ENCODE measurements around the gene CENPH. TPM values are rescaled to one million over a fixed set of nuclear protein-coding genes. Genes with fewer than 3 reads are reported as not detected.
"Not testable (repeated sequence)": the region's sequence is repeated elsewhere in the genome, so short reads cannot be mapped to it uniquely, and the experiment has no call there.

Gene CENPH
- total RNA-seq, 2 experiments from 2014 or later, result 96.0 to 98.3 TPM

DNA sequence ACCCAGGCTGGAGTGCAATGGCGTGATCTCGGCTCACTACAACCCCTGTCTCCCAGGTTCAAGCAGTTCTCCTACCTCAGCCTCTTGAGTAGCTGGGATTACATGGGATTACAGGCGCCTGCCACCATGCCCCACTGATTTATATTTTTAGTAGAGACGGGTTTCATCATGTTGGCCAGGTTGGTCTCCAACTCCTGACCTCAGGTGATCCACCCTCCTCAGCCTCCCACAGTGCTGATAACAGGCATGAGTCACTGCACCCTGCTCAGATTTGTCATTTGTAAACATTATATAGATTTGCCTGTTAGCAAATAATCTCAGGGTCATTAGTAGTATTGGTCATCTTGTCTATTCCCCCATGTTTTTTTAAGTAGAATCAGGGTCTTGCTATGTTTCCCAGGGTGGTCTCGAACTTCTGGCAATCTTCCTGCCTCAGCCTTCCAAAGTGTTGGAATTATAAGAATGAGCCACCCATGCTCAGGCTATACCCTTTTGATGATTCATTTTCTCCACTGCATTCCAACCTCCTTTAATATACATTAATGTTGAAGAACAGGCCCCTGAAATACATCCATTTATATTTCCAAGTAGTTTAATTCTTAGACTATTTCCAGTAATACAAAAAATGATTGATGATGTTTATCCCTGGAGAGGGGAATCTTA is 17.3 kb downstream of the CENPH start:
- Mint-ChIP-seq H3K9me3 (ENCODE audit: low read depth) (no peaks in the 10 kb centered on the region), H3K4me1 (no peaks in the 10 kb centered on the region), H3K4me3 (no peak overlapping the region), H3K36me3 (ENCODE audit: low read depth) (peaks cover 32% of the 10 kb centered on the region), H3K27ac (no peak overlapping the region), H3K27me3 (no peaks in the 10 kb centered on the region)
- DNase-seq, result no peak
- no peak for ATAC-seq
- intact Hi-C loops (cut with DNase I, micrococcal nuclease), result no loop called here
- ChIA-PET CTCF (no interaction called here), POLR2A (no interaction called here)

DNA sequence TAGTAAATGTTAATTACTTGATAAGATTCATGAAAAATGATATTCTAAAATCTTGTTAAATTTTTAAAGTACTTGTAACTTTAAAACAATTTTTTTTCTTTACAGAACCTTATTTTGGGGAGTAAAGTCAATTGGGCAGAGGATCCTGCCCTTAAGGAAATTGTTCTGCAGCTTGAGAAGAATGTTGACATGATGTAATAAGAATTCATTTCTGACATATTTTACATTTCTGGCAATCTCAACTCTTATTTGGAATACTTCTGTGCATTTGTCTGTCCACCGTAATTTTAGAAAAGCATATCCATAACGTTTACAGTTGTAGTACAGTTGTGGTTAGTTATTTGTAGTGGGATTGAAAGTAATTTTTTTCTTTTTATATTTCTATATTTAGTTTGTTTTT is 20.2 kb downstream of the CENPH start:
- ATAC-seq, result no peak
- Mint-ChIP-seq H3K4me3 (no peak overlapping the region), H3K9me3 (ENCODE audit: low read depth) (no peaks in the 10 kb centered on the region), H3K4me1 (no peaks in the 10 kb centered on the region), H3K27me3 (no peaks in the 10 kb centered on the region), H3K27ac (no peak overlapping the region), H3K36me3 (ENCODE audit: low read depth) (peaks cover 24% of the 10 kb centered on the region)
- ChIA-PET POLR2A (no interaction called here), CTCF (no interaction called here)
- intact Hi-C loops (cut with DNase I, micrococcal nuclease), result no loop called here
- no peak for DNase-seq

DNA sequence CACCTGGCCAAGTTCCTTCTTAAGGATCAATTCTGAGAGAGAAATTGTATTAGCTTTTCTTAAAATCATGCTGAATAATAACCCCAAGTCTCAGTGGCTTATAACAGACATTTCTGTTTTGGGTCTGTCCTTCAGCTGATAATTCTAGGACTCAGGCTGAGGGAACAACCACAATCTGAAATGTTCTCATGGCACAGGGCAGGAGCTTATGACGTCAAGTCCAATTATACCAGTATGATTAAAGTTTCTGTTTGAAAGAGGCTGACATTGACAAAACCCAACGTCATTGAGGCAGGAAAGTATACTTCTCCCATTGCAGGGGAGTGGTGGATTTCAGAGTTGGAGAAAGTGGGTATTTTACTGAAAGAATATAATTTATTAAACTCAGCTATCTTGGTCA is 21.8 kb downstream of the CENPH start:
- H3K4me3 Mint-ChIP-seq, result no peak overlapping the region
- H3K36me3 Mint-ChIP-seq (ENCODE audit: low read depth), result peaks cover 22% of the 10 kb centered on the region
- no peak overlapping the region for H3K27ac Mint-ChIP-seq
- H3K4me1 Mint-ChIP-seq, result peaks cover 2% of the 10 kb centered on the region
- CTCF ChIA-PET, result interaction anchor here (1.2 to 1.4 kb wide), 2 partner anchors 11 to 14 kb away, joined by 4 read pairs; no protein-coding TSS in a partner anchor
- H3K9me3 Mint-ChIP-seq (ENCODE audit: low read depth), result no peaks in the 10 kb centered on the region
- POLR2A ChIA-PET, result interaction anchor here (0.9 kb wide), 1 partner anchor 11 kb away, joined by 4 read pairs; no protein-coding TSS in a partner anchor
- intact Hi-C loops (cut with DNase I, micrococcal nuclease), result no loop called here
- ATAC-seq (no peak), DNase-seq (no peak)
- H3K27me3 Mint-ChIP-seq, result no peaks in the 10 kb centered on the region

DNA sequence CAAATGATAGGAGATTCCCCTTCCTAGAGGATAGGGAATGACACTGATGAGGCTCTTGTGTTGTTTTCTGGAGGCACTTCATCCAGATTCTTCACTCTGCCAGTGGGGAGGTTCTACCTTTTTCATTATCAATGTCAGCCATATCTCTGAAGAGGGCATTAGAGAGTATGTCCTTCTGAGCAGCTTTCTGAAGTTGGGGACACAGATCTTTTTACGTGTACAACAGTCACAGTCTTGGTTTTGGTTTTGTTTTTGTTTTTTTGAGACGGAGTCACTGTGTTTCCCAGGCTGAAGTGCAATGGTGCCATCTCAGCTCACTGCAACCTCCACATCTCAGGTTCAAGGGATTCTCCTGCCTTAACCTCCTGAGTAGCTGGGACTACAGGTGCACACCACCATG is 22.6 kb downstream of the CENPH start:
- no peak for DNase-seq
- ATAC-seq, result no peak

DNA sequence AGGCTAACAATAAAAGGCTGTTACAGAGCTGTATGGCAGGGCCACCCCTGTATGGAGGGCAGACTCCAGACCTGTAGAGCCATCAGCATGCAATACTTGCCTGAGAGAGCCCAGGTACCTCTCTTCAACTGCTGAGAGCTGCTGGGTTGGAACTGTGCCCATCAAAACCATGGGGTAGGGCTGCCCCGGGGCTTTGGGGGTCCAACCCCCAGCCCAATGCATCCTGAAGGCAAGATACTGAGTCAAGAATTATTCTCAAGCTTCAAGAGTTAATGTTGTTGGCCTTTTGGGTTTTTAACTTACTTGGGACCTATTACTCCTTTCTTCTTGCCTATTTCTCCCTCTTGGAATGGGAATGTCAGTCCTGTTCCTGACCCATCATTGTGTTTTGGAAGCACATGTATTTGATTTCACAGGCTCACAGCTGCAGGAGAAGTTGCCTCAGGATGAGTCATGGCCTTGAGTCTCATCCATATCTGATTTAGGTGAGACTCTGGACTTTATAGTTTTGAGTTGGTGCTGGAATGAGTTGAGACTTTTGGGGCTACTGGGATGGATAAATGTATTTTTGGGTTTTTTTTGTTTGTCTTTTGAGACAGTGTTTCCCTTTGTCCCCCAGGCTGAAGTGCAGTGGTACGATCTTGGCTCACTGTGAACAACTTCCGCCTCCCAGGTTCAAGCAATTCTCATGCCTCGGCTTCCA is 24.3 kb downstream of the CENPH start:
- H3K27me3 Mint-ChIP-seq, result no peaks in the 10 kb centered on the region
- H3K27ac Mint-ChIP-seq, result no peak overlapping the region
- ChIA-PET CTCF (interaction anchor here (1.2 kb wide), 1 partner anchor 24 kb away, joined by 4 read pairs; no protein-coding TSS in a partner anchor), POLR2A (no interaction called here)
- DNase-seq (no peak), ATAC-seq (no peak)
- H3K4me1 Mint-ChIP-seq, result peaks cover 11% of the 10 kb centered on the region
- H3K36me3 Mint-ChIP-seq (ENCODE audit: low read depth), result peaks cover 13% of the 10 kb centered on the region
- no peak overlapping the region for H3K4me3 Mint-ChIP-seq
- intact Hi-C loops (cut with DNase I, micrococcal nuclease), result no loop called here
- H3K9me3 Mint-ChIP-seq (ENCODE audit: low read depth), result no peaks in the 10 kb centered on the region

More for the DNA sequence above, 22.6 kb downstream of the CENPH start:
- intact Hi-C loops (cut with DNase I, micrococcal nuclease), result no loop called here
- H3K9me3 Mint-ChIP-seq (ENCODE audit: low read depth), result no peaks in the 10 kb centered on the region
- no peak overlapping the region for H3K27ac Mint-ChIP-seq
- ChIA-PET CTCF (interaction anchor here (1.4 kb wide), 1 partner anchor 12 kb away, joined by 4 read pairs; no protein-coding TSS in a partner anchor), POLR2A (no interaction called here)
- no peaks in the 10 kb centered on the region for H3K27me3 Mint-ChIP-seq
- peaks cover 17% of the 10 kb centered on the region for H3K36me3 Mint-ChIP-seq (ENCODE audit: low read depth)
- peaks cover 5% of the 10 kb centered on the region for H3K4me1 Mint-ChIP-seq
- no peak overlapping the region for H3K4me3 Mint-ChIP-seq

DNA sequence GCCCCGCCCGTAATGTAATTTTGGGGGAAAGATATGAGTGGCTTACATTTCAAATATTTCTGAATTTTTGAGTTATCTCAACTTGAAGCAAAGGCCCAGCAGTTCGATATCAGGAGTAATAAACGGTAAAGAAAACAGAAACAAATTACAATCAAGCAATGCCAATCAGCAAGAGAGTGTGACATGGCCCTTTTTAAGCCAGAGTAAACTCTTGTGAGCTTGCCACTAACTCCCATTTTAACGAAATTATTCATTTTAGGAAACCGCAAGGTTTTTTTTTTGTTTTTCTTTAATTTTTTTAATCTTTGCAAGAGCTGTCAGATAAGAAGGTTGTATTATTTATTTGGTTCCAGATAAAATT is 27.7 kb downstream of the CENPH start:
- CTCF ChIA-PET, result no interaction called here
- Mint-ChIP-seq H3K9me3 (ENCODE audit: low read depth) (no peaks in the 10 kb centered on the region), H3K27ac (peak overlapping the region; percentile 95), H3K4me3 (peak overlapping the region; percentile 91), H3K36me3 (ENCODE audit: low read depth) (peaks cover 11% of the 10 kb centered on the region), H3K4me1 (peaks cover 18% of the 10 kb centered on the region), H3K27me3 (no peaks in the 10 kb centered on the region)
- no peak for DNase-seq
- intact Hi-C loops (cut with DNase I, micrococcal nuclease), result loop anchor here (1.0 kb wide), 6 partner anchors 17 to 152 kb away; partner anchors contain the start of genes CDK7 (in 2 of the 2), CENPH (in 2 of the 2), AK6 (in 1 of the 2) and CCDC125 (in 1 of the 2)
- POLR2A ChIA-PET, result interaction anchor here (0.6 to 1.2 kb wide), 6 partner anchors 18 to 124 kb away, joined by 3 to 6 read pairs (median 4); partner anchors contain the start of genes CDK7, CENPH and SLC30A5
- ATAC-seq, result no peak

DNA sequence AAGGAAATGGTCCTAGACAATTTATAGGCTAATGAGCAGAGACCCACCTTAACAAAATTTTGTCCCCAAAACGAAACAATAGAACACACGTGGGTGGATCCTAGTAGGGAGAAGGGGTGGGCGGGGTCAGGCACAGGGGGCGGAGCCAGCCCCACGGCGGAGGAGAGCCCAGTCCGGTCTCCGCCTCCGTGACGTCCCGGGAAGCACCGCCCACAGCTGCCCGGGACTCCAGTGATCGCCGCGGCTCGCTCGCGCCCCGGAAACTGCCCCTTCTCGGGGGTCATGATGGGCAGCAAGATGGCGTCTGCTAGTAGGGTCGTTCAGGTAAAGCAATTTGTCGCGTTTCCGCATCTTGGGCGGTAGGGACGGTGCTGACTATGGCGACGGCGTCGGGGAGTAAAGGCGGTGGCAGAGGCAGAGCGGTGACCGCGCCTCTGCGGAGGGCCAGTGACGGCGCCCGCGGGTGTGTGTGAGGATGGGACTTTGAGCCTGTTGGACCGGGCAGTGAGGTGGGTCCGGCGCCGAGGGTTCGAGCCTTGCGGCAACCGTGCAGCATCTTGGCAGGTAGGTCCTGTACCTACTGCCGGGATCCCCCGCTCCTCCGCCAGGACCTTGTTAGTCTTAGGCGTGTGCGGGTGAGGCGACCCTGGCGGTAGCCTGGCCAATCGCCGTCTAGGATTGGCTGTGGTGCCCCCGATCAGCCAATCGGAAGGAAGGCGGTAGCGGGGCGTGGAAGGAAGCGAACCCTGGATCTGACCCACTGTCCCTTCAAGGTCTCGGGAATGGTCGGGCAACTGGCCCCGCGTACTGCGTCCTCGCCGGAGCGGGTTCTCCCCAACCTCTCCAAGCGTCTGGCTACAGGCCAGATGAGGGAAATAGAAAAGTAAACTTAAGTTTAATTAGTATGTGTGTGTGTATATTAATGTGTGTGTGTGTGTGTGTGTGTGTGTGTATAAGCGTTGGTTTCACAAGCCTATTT is 28.5 kb downstream of the CENPH start:
- Mint-ChIP-seq H3K9me3 (ENCODE audit: low read depth) (no peaks in the 10 kb centered on the region), H3K27me3 (no peaks in the 10 kb centered on the region), H3K4me1 (peaks cover 18% of the 10 kb centered on the region), H3K4me3 (peak overlapping the region; percentile 91), H3K36me3 (ENCODE audit: low read depth) (peaks cover 11% of the 10 kb centered on the region), H3K27ac (peak overlapping the region; percentile 95)
- peak; percentile 97 for DNase-seq
- intact Hi-C loops (cut with DNase I, micrococcal nuclease), result loop anchor here (1.0 kb wide), 6 partner anchors 16 to 151 kb away; partner anchors contain the start of genes CDK7 (in 2 of the 2), CENPH (in 2 of the 2), AK6 (in 1 of the 2) and CCDC125 (in 1 of the 2)
- CTCF ChIA-PET, result interaction anchor here (1.0 kb wide), 1 partner anchor 16 kb away, joined by 5 read pairs; the partner anchor contains the start of gene CDK7
- peak; percentile 93 for ATAC-seq
- POLR2A ChIA-PET, result interaction anchor here (0.6 to 1.2 kb wide), 7 partner anchors 16 to 124 kb away, joined by 3 to 6 read pairs (median 4); partner anchors contain the start of genes CDK7, CENPH and SLC30A5

DNA sequence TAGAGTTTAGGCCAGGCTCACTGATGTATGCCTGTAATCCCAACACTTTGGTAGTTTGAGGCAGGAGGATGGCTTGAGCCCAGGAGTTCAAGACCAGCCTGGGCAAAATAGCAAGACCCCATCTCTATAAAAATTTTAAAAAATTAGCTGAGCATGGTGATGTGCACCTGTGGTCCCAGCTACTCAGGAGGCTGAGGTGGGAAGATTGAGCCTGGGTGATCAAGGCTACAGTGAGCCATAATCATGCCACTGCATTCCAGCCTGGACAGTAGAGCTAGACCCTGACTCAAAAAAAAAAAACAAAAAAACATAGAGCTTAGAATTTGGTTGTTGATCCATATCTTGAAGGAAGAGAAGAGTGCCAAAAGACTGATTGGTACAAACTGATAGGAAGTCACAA is 30.6 kb downstream of the CENPH start:
- CTCF ChIA-PET, result no interaction called here
- Mint-ChIP-seq H3K9me3 (ENCODE audit: low read depth) (no peaks in the 10 kb centered on the region), H3K4me3 (no peak overlapping the region)

DNA sequence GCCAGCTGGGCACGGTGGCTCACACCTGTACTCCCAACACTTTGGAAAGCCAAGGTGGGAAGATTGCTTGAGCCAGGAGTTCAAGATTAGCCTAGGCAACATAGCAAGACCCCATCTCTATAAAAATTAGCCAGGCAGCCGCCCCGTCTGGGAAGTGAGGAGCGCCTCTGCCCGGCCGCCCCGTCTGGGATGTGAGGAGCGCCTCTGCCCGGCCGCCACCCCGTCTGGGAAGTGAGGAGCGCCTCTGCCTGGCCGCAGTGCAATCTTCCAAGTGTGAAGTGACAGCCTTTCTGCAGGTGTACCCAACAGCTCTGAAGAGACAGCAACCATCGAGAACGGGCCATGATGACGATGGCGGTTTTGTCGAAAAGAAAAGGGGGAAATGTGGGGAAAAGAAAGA is 31.0 kb downstream of the CENPH start:
- peaks cover 18% of the 10 kb centered on the region for H3K4me1 Mint-ChIP-seq
- H3K4me3 Mint-ChIP-seq; H3K36me3 Mint-ChIP-seq (ENCODE audit: low read depth); CTCF ChIA-PET; ATAC-seq; intact Hi-C loops (cut with DNase I, micrococcal nuclease); H3K9me3 Mint-ChIP-seq (ENCODE audit: low read depth); POLR2A ChIA-PET; H3K27ac Mint-ChIP-seq; DNase-seq; H3K27me3 Mint-ChIP-seq: not testable (repeated sequence)

More for the DNA sequence above, 30.6 kb downstream of the CENPH start:
- no peak overlapping the region for H3K27ac Mint-ChIP-seq
- peaks cover 18% of the 10 kb centered on the region for H3K4me1 Mint-ChIP-seq
- no peaks in the 10 kb centered on the region for H3K27me3 Mint-ChIP-seq
- intact Hi-C loops (cut with DNase I, micrococcal nuclease), result no loop called here
- ATAC-seq (no peak), DNase-seq (no peak)
- peaks cover 5% of the 10 kb centered on the region for H3K36me3 Mint-ChIP-seq (ENCODE audit: low read depth)
- POLR2A ChIA-PET, result no interaction called here

DNA sequence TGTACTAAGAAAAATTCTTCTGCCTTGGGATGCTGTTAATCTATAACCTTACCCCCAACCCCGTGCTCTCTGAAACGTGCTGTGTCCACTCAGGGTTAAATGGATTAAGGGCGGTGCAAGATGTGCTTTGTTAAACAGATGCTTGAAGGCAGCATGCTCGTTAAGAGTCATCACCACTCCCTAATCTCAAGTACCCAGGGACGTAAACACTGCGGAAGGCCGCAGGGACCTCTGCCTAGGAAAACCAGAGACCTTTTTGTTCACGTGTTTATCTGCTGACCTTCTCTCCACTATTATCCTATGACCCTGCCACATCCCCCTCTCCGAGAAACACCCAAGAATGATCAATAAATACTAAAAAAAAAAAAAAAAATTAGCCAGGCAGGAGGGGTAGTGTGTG is 31.4 kb downstream of the CENPH start:
- H3K27me3 Mint-ChIP-seq; DNase-seq; intact Hi-C loops (cut with DNase I, micrococcal nuclease); H3K36me3 Mint-ChIP-seq (ENCODE audit: low read depth); CTCF ChIA-PET; H3K4me3 Mint-ChIP-seq; ATAC-seq; H3K27ac Mint-ChIP-seq; POLR2A ChIA-PET; H3K9me3 Mint-ChIP-seq (ENCODE audit: low read depth): not testable (repeated sequence)
- peaks cover 18% of the 10 kb centered on the region for H3K4me1 Mint-ChIP-seq

DNA sequence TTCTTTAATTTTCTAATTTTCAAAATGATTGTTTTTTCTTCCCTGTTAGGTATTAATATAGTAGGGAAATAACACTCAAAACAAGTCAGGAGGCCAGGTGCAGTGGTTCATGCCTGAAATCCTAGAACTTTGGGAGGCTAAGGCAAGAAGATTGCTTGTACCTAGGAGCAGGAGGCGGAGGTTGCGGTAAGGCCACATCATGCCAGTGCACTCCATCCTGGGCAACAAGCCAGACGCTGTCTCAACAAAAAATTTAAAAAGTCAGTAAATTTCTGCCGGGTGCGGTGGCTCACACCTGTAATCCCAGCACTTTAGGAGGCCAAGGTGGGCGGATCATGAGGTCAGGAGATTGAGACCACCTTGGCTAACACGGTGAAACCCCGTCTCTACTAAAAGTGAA is 35.1 kb downstream of the CENPH start:
- no peaks in the 10 kb centered on the region for H3K27me3 Mint-ChIP-seq
- ChIA-PET POLR2A (no interaction called here), CTCF (no interaction called here)
- no peak overlapping the region for H3K4me3 Mint-ChIP-seq
- peaks cover 4% of the 10 kb centered on the region for H3K36me3 Mint-ChIP-seq (ENCODE audit: low read depth)
- DNase-seq, result no peak
- no peaks in the 10 kb centered on the region for H3K9me3 Mint-ChIP-seq (ENCODE audit: low read depth)
- no peaks in the 10 kb centered on the region for H3K4me1 Mint-ChIP-seq
- no peak overlapping the region for H3K27ac Mint-ChIP-seq
- intact Hi-C loops (cut with DNase I, micrococcal nuclease), result no loop called here
- no peak for ATAC-seq
